HG03565 (cell line): ENCODE data around the gene SMAD7.

Experiments
- ATAC-seq: cut with Tn5 transposase; IDR thresholded peaks from one replicate; pipeline ENCODE4 v1.9.1; 2021; ENCODE audit warnings: mild to moderate bottlenecking, moderate library complexity; ENCODE audit not compliant: unreplicated experiment

SMAD7 gene

GRCh38 chr18:48932822-48933510 is 17.8 kb downstream of the SMAD7 start:
- ATAC-seq, result no peak

- no peak for ATAC-seq
These were observed 18.3 kb downstream of the SMAD7 start for GRCh38 chr18:48932462-48932818.

DNA sequence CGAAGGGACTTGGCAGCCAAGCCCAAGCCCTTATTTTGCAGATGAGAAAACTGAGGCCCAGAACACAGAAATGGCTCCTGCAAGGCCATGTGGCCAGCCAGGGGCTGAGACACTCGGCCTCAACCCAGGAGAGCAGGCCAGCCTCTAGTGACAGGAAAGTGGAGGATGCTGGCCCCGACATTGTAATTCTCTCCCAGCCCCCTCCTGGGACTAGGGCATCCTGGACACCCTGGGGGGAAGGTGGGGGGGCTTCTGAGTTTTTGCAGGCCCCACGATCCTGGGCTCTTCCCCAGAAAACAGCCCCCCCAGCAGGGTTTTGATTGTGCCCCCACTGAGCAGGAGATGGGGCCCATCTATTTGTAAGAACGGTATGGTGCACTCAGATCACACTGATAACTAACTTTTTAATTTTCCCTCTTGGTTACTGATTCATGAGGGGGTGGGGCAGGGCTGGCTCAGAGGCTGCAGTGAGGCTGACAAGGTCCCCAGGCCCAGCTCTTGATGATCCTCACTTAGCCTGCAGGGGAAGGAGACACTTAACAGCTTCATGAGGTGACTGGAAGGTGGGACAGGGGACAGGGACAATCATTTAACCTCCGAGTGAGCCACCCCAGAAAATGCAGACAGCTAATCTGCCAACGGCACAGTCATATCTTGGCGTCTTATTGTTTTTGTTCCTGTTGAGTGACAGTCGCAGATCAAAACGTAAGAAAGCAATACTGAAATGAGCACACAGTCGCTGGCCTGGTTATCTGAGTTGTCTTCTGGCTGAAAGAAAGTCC is 18.9 kb downstream of the SMAD7 start:
- ATAC-seq, result no peak

GRCh38 chr18:48930926-48931325 is 19.8 kb downstream of the SMAD7 start:
- ATAC-seq, result no peak

DNA sequence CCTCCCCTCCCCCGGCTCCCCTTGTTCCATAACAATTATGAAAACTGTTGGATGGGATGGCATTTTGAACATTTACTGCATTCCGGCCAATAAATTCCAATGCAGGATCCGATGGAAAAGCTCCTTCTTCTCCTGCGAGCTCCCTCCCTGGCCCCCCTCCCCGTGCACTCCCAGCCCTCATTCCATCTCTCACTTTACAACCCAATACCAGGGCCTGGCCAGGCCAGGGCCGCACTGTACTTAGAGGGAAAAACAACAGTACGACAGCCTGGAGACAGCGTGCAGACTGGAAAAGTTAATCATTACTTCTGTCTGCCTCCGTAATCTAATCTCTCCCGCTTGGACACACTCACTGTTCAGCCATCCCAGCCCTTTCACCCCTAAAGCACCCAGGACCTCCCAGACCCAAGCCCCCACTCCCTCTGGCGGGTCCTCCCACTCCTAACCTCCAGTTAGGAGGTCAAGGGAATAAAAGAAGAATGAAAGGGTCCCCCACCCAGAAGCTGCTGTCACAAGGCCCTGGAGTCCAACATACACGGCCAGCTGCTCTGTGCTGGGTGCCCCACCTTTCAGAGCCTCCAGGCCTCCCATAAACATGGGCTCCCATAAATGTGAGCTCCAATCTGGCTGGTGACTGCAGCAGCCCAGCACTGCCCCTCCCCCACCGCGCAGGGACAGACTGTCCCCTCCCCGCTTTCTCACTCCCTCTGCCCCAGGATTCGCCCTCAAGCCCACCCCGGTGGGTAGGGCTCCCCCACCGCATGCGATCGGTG is 20.6 kb downstream of the SMAD7 start:
- no peak for ATAC-seq

DNA sequence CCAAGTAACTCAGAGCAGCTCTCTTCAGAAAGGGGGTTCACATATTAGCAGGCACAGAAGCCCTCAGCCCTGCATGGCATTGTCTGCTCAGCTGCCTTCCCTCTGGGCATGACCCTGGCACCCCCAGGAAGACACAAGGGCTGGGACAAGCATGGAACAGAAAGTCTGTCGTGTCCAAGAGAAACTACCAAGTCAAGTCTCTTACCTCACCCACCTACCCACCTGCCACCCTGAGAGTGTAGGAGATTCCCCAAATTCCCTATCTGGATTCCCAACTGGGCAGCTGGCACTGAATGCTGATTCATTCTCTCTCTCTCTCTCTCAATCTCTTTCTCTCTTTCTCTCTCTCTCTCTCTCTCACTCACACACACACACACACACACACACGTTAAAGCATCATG is 21.6 kb downstream of the SMAD7 start:
- no peak for ATAC-seq

DNA sequence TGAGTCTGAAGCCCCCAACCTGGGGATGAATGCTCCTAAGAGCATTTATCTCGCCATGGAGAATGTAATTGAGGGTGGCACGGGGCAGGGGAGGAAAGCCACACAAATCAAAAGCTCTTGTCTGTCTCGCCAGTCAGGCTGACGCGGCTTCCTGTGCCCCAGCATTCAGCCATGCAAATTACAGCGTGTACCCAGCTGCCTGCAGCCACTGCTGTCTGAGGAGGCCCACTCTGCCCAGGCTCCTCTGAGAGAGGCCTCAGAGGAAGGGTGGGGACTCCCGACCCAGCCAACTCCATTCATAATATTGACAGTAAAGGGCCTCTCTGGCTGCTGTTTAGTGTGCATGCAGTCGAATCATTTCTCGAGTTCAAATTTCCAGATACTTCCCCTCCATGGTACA is 22.0 kb downstream of the SMAD7 start:
- peak; percentile 68 for ATAC-seq

- no peak for ATAC-seq
These were observed 23.3 kb downstream of the SMAD7 start for GRCh38 chr18:48927286-48928080.

DNA sequence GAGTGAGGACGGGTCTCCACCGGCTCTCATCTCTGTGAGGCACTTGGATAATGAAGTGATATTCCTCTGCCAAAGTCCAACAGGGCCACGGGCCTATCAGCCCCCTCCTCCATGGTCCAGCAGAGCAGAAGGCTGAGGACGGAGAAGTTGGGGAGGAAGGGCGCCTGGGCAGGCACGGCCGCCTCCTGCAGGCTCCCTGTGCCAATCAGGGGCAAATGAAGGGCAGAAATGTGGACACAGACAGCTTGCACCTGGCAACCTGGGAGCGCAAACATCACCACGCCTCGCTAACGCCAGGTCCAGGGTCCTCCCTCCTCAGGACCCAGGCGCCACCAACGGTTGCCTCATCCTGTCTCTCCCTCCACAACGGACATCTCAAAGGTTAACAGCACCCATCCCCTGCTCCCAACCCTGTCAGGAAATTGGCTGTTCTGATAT is 24.3 kb downstream of the SMAD7 start:
- no peak for ATAC-seq

DNA sequence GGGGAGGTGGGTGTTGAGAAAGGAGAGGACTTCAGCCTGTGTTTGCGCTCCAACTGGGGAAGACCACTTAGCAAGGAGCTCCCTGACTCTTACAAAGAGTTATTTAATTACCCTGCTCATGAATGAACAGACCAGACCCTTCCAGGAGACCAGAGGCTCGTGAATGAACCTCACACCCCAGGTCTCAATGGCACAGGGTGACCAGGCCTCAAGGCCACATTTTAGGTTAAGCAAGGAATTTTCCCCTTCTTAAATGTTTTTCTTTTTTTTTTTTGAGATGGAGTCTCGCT is 25.3 kb downstream of the SMAD7 start:
- ATAC-seq, result no peak

DNA sequence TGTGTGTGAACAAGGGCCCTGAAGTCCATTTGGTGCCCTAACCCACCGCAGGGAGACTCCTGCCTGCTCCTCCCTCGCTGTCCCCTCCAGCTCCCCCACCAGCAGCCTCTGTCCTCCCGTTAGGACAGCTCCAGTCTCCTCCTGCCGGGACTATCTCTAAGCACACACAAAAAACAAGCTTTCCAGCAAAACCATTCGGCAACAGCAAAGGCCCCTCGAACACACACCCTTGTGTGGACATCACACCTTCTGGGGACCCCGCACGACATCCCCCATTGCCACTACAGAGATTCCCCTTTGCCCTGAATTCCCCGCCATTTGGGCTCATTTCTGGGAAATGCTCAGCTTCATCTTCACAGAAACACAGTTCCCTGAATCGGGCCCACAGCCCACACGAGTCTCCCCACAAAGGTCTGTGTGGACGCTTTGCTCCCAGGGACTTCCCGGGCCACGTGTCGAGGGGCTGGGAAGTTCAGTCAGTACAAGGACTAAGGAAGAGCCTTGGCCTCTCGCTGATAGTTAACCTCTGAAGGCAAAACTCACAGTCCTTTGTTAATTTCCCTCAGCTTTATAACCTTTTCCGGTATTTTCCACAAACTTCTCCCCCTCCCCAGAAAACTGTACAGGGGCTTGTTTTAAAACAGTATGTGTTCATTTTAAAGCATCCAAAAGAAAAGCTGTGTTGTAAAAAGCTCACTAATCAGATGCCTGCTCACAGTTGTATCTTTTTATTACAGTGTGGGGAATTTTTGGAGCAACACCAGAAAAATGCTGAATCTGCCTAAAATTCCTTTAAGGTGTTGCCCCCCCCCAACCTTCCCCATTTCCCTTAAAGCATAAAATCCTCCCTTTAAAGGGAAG is 25.9 kb downstream of the SMAD7 start:
- ATAC-seq, result no peak

- ATAC-seq, result no peak
These were observed 26.8 kb downstream of the SMAD7 start for GRCh38 chr18:48923746-48924629.

DNA sequence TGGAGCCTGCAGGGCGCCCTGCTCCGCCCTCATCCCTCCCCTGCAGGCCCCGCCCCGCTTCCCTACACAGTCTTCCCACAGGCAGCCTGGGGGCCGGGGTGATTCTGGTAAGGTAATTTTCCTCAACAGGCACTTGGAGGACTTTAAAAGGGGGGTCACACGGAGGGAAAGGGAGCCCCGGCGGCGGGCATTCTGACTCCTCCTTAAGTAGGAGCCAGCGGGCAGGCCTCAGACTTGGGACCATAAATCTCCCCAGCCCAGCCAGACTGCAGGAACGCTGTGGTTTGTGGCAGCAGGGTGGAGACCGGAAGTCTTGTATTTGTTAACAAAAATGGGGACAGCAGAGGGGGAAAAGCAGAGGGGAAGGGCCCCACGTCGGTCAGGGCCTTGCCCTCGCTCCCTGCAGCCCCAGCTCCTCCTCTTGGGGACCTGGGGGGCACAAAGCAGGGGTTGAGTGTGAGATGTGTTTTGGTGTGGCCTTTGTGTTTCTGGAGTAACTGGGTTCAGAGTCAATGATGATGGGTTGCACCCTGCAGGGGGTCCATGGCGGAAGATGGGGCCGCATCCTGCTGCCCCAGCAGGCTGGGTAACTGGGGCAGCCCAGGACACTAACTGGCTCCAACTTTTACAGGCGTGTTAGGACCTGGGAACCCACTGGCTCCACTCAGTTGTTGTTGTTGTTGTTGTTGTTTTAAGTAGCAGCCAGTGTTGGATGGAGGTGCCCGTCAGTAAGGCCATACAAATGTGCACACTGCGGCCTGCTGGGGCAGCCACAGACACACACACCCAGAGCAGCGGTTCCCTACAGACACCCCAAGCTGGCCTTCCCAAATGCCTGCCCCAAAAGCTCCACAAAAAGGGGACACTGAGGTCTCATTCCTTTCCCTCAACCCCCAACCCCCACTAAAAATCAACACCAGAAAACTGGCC is 27.7 kb downstream of the SMAD7 start:
- no peak for ATAC-seq

DNA sequence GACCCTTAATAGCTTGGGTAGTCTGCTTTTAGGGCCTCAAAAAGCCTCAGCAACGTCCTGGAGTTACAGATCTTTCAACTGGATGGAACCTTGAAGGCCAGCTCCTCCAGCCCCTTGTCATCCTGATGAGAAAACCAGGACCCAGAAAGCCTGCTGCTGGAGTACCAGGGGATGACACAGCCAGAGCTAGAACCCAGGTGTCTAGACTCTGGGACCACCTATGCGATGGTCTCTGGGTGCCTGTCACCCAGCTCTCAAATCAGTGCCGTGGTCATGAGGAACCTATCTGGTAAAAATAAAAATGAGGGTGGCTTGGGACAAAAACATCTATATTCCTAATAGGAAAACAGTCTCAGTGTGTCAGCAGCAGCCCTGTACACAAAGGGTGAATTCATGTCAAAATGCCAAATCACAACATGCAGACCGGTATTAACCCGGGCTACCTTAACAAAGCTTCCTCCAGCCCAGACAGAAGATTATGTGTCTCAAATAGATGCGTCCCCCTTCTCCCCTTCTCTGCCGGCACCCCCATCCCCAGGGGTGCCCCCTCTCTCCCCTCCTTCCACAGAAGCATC is 28.5 kb downstream of the SMAD7 start:
- no peak for ATAC-seq

GRCh38 chr18:48921305-48922225 is 29.2 kb downstream of the SMAD7 start:
- ATAC-seq, result no peak

DNA sequence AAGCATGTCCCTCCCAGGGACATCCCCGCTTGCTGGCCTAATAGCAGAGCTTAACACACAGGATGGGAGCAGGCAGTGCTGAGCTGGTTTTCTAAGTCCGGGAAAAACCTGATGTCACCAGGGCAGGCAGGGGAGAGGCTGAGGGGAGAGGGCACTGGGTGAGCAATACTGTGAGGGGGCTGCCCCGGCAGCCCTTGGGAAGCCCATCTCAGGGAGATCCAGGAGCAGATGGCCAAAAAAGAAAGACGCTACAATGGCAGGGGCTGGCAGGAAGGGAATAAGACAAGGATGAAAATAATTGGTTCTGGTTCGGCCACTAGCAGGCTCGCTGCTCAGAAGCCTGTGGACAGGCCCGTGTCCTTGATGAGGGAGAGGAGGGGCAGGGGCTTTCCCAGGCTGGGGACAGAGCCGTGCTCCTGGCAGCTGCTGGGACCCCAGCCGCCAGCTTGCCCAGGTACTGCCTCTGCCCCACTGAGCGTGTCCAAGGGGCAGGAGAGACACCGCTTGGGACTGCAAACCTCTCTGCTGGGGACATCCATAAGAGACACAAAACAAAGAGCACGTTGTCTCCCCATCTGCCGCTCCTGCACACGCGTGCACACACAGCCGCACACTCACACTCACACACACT is 30.2 kb downstream of the SMAD7 start:
- no peak for ATAC-seq
